ENCODE results near the gene BORCS6. TPM values are rescaled to one million over a fixed set of nuclear protein-coding genes. Genes with fewer than 3 reads are reported as not detected.

BORCS6 gene
- total and polyA plus RNA-seq, 9 of the 15 experiments (the other 6 are each of a cell fraction or from before 2014, with no cell fraction given) = 0.01 to 7.4 (median 2.3) TPM

- TF ChIP-seq, protein P1, sequence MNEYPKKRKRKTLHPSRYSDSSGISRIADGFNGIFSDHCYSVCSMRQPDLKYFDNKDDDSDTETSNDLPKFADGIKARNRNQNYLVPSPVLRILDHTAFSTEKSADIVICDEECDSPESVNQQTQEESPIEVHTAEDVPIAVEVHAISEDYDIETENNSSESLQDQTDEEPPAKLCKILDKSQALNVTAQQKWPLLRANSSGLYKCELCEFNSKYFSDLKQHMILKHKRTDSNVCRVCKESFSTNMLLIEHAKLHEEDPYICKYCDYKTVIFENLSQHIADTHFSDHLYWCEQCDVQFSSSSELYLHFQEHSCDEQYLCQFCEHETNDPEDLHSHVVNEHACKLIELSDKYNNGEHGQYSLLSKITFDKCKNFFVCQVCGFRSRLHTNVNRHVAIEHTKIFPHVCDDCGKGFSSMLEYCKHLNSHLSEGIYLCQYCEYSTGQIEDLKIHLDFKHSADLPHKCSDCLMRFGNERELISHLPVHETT (CRISPR knock-in tag; conservative IDR thresholded peaks at IDR 0.05 in 1 of 2, IDR thresholded peaks at IDR 0.05 in 1 of 2) = no peak
- no peak for TF ChIP-seq IRF2 (CRISPR knock-in tag; IDR thresholded peaks at IDR 0.05)
- TF ChIP-seq, protein P2, sequence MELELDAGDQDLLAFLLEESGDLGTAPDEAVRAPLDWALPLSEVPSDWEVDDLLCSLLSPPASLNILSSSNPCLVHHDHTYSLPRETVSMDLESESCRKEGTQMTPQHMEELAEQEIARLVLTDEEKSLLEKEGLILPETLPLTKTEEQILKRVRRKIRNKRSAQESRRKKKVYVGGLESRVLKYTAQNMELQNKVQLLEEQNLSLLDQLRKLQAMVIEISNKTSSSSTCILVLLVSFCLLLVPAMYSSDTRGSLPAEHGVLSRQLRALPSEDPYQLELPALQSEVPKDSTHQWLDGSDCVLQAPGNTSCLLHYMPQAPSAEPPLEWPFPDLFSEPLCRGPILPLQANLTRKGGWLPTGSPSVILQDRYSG (tag; conservative IDR thresholded peaks at IDR 0.05; ENCODE audit: low read depth) = no peak
- peak; percentile 89; the same call in 1 of the 2 replicates for TF ChIP-seq PHF21A (IDR thresholded peaks at IDR 0.05; ENCODE audit: borderline replicate concordance, low read depth)
- TF ChIP-seq, protein P3, sequence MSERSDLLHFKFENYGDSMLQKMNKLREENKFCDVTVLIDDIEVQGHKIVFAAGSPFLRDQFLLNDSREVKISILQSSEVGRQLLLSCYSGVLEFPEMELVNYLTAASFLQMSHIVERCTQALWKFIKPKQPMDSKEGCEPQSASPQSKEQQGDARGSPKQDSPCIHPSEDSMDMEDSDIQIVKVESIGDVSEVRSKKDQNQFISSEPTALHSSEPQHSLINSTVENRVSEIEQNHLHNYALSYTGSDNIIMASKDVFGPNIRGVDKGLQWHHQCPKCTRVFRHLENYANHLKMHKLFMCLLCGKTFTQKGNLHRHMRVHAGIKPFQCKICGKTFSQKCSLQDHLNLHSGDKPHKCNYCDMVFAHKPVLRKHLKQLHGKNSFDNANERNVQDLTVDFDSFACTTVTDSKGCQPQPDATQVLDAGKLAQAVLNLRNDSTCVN (CRISPR knock-in tag; IDR thresholded peaks at IDR 0.05) = peak; percentile 99
- no peak for TF ChIP-seq SAP30 (IDR thresholded peaks at IDR 0.05; ENCODE audit: borderline replicate concordance, insufficient read depth, low read depth, low read length, poor library complexity, severe bottlenecking)
- peak; percentile 98 for TF ChIP-seq NCOR1 (IDR thresholded peaks at IDR 0.05)
- TF ChIP-seq SRSF9 (IDR thresholded peaks at IDR 0.05; ENCODE audit: borderline replicate concordance, low read depth, low read length) = no peak
- no peak for TF ChIP-seq ZNF165 (CRISPR knock-in tag; IDR thresholded peaks at IDR 0.05; ENCODE audit: borderline replicate concordance)
- peak; percentile 99 for TF ChIP-seq THRAP3 (IDR thresholded peaks at IDR 0.05; ENCODE audit: borderline replicate concordance)
- TF ChIP-seq SIRT6 (IDR thresholded peaks at IDR 0.05; ENCODE audit: low read depth, low read length) = no peak
- TF ChIP-seq SETDB1 (IDR thresholded peaks at IDR 0.05; ENCODE audit: low read length) = no peak
- TF ChIP-seq NFRKB (IDR thresholded peaks at IDR 0.05; ENCODE audit: low read depth) = 0 out of 2 replicates have a peak, but pooled peaks have one; percentile 24
- peak; percentile 90 for TF ChIP-seq NFATC3 (IDR thresholded peaks at IDR 0.05)
- TF ChIP-seq CHD2 (IDR thresholded peaks at IDR 0.05; ENCODE audit: low read depth, low read length) = peak; percentile 80
- TF ChIP-seq, protein P4, sequence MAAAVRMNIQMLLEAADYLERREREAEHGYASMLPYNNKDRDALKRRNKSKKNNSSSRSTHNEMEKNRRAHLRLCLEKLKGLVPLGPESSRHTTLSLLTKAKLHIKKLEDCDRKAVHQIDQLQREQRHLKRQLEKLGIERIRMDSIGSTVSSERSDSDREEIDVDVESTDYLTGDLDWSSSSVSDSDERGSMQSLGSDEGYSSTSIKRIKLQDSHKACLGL (CRISPR knock-in tag; IDR thresholded peaks at IDR 0.05; ENCODE audit: borderline replicate concordance, poor library complexity, severe bottlenecking) = no peak
Measured at GRCh38 chr17:8173056-8173870, 16.7 kb downstream of the BORCS6 start (continued).
